CD14-positive monocyte (primary cell): ENCODE data around the gene SDF2. TPM values are rescaled to one million over a fixed set of nuclear protein-coding genes. Genes with fewer than 3 reads are reported as not detected.
"Not testable (repeated sequence)": the region's sequence is repeated elsewhere in the genome, so short reads cannot be mapped to it uniquely, and the experiment has no call there.

ENCODE experiments used
- DNase-seq, 3 donors: peaks; one replicate each; pipeline ENCODE4 v3.0.0-alpha.2; 2011 to 2022
- H2AFZ ChIP-seq: 2 replicates; pipeline ENCODE4 v1.6.0; 2012; ENCODE audit warnings: mild to moderate bottlenecking, low read depth, low read length, inconsistent platforms; ENCODE audit not compliant: insufficient read depth, poor library complexity, severe bottlenecking
- H3K27ac ChIP-seq, 2 donors: 1 replicate in 1 of 2; 2 replicates in 1 of 2; pipeline ENCODE4 v1.5.1; 2012 to 2013; ENCODE audit warnings: low read length in 2 of 2, control low read depth in 1 of 2, inconsistent platforms in 1 of 2, low read depth in 1 of 2, mild to moderate bottlenecking in 1 of 2
- H3K27me3 ChIP-seq, 2 donors: one replicate each; pipeline versions ENCODE4 v1.6.0 to v1.6.1; 2011 to 2013; ENCODE audit warnings: low read length in 2 of 2; ENCODE audit not compliant: control insufficient read depth in 2 of 2, insufficient read depth in 2 of 2
- H3K36me3 ChIP-seq, 2 donors: replicated peaks in 1 of 2; 1 replicate in 1 of 2; 2 replicates in 1 of 2; pipeline versions ENCODE4 v1.5.1 to v1.6.1; 2012 to 2013; ENCODE audit warnings: low read length in 2 of 2, control low read depth in 1 of 2, inconsistent platforms in 1 of 2, mild to moderate bottlenecking in 1 of 2; ENCODE audit not compliant: insufficient read depth in 2 of 2, control insufficient read depth in 1 of 2
- H3K4me1 ChIP-seq, 2 donors: 1 replicate in 1 of 2; 2 replicates in 1 of 2; pipeline versions ENCODE4 v1.5.1 to v1.6.1; 2012 to 2013; ENCODE audit warnings: low read length in 2 of 2, control low read depth in 1 of 2, inconsistent platforms in 1 of 2, mild to moderate bottlenecking in 1 of 2, moderate library complexity in 1 of 2; ENCODE audit not compliant: insufficient read depth in 2 of 2, control insufficient read depth in 1 of 2
- H3K4me2 ChIP-seq: replicated peaks from 2 replicates; pipeline ENCODE3; 2012; ENCODE audit warnings: low read length, moderate library complexity, mild to moderate bottlenecking; ENCODE audit not compliant: poor library complexity, severe bottlenecking; ENCODE audit errors: extremely low read depth
- H3K4me3 ChIP-seq, 3 experiments: fragments of 200-600 bp in 1 of 3; sonication (generic) in 1 of 3; replicated peaks in 1 of 3; 1 replicate in 2 of 3; 2 replicates in 1 of 3; pipeline ENCODE4 v1.5.1; 2011 to 2013; ENCODE audit warnings: low read length in 3 of 3, mild to moderate bottlenecking in 3 of 3, control low read depth in 2 of 3, low read depth in 2 of 3, inconsistent platforms in 1 of 3, moderate library complexity in 1 of 3
- H3K79me2 ChIP-seq: 2 replicates; pipeline ENCODE4 v1.6.0; 2012; ENCODE audit warnings: mild to moderate bottlenecking, control low read depth, inconsistent platforms, low read length, moderate library complexity; ENCODE audit not compliant: insufficient read depth
- H3K9ac ChIP-seq: 2 replicates; pipeline ENCODE4 v1.6.0; 2017; ENCODE audit warnings: low read length, mild to moderate bottlenecking; ENCODE audit not compliant: insufficient read depth, poor library complexity, severe bottlenecking
- H3K9me3 ChIP-seq, 2 donors: replicated peaks in 1 of 2; 1 replicate in 1 of 2; 2 replicates in 1 of 2; pipeline versions ENCODE4 v1.5.1 to v1.6.1; 2012 to 2013; ENCODE audit warnings: low read length in 2 of 2, control low read depth in 1 of 2; ENCODE audit not compliant: control insufficient read depth in 1 of 2, insufficient read depth in 1 of 2
- H4K20me1 ChIP-seq: 2 replicates; pipeline ENCODE4 v1.6.0; 2012; ENCODE audit warnings: mild to moderate bottlenecking, low read length, control low read depth, moderate library complexity; ENCODE audit not compliant: insufficient read depth
- H3K27ac Mint-ChIP-seq, 7 donors: one replicate each; pipeline ENCODE4 v1.8.0; 2020; ENCODE audit warnings: mild to moderate bottlenecking in 7 of 7, mixed read lengths in 7 of 7, moderate library complexity in 6 of 7, inconsistent platforms in 2 of 7
- H3K27me3 Mint-ChIP-seq, 3 donors: one replicate each; pipeline ENCODE4 v1.8.0; 2021 to 2022; ENCODE audit warnings: low read depth in 3 of 3, mild to moderate bottlenecking in 3 of 3, mixed read lengths in 3 of 3, moderate library complexity in 3 of 3, inconsistent platforms in 1 of 3
- H3K36me3 Mint-ChIP-seq, 2 donors: one replicate each; pipeline ENCODE4 v1.8.0; 2020; ENCODE audit warnings: mixed read lengths in 2 of 2, inconsistent platforms in 1 of 2, mild to moderate bottlenecking in 1 of 2
- H3K4me1 Mint-ChIP-seq: one replicate; pipeline ENCODE4 v1.8.0; 2020; ENCODE audit warnings: mild to moderate bottlenecking, mixed read lengths
- H3K4me3 Mint-ChIP-seq, 2 donors: one replicate each; pipeline ENCODE4 v1.8.0; 2020; ENCODE audit warnings: mild to moderate bottlenecking in 2 of 2, mixed read lengths in 2 of 2, moderate library complexity in 1 of 2
- H3K9me3 Mint-ChIP-seq, 7 donors: one replicate each; pipeline ENCODE4 v1.8.0; 2020 to 2022; ENCODE audit warnings: mixed read lengths in 7 of 7, mild to moderate bottlenecking in 6 of 7, moderate library complexity in 6 of 7, inconsistent platforms in 2 of 7
- WGBS: methylation state at CpG from one replicate; pipeline ENCODE4 v1.1.5; 2013; ENCODE audit warnings: missing lambda C conversion rate; ENCODE audit not compliant: insufficient coverage; 5-methylcytosine and 5-hydroxymethylcytosine counted together
- intact Hi-C, 2 donors: fragments of 100-400 bp; cut with micrococcal nuclease; formaldehyde crosslinking; loops; one replicate each; pipeline versions ENCODE4 v1.15.0 to v1.15.1; 2023
- polyA plus RNA-seq, 3 donors: library from polyadenylated mRNA; depleted of rRNA in 1 of 3; unstranded in 2 of 3; stranded (reverse) in 1 of 3; fragments of 300-500 nt in 2 of 3; fragments of >200 nt in 1 of 3; fragmentation: Illumina TruSeq in 2 of 3; gene quantifications; 1 replicate in 2 of 3; 2 replicates in 1 of 3; pipeline ENCODE4 v1.2.3, GENCODE V29; 2012 to 2021
- TF ChIP-seq, protein P1 (sequence below): fragments of 200-600 bp; IDR thresholded peaks from one replicate; pipeline ENCODE4 v1.8.0; 2022; ENCODE audit warnings: antibody characterized with exemption, mild to moderate bottlenecking

Gene SDF2
- polyA plus RNA-seq, 3 donors: 52.9 to 103 (median 84.5) TPM

DNA sequence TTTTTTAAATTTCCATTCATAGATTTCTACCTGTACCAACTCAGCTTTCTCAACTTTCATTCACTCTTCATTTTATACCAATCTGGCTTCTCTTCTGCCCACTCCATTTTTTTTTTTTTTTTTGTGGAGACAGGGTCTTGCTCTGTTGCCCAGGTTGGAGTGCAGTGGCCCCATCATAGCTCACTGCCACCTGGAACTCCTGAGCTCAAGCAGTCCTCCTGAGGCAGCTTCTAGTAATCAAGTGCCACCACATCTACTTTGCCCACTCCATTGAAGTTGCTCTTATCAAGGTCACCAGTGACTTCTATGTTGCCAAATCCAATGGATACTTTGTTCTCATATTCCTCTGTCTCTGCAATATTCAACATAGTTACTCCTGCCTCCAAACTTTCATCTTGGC, 2.0 kb upstream of the SDF2 start:
- Histone ChIP-seq H3K4me1 (peaks cover 19 to 24% of the 10 kb centered on the region in 2 donors), H3K4me3 (no peak overlapping the region)

DNA sequence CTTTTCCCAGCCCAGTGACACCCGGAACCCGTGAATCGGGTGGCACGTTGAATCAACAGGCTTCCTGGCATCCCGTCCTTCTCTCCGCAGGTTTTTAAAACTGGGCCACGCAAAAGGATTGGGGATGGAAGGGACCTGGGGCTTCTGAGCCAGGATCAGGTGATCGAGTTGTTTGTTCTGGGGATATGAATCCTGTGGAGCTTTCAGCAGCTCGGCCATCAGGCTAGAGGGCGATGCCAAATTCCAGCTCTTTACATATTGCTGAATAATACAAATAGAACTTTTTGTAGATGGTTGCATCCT, 772 bp upstream of the SDF2 start:
- WGBS: 0% methylated on average over 7 of the region's 10 CpGs
- peaks cover 19 to 24% of the 10 kb centered on the region in 2 donors for H3K4me1 ChIP-seq
- no peaks in the 10 kb centered on the region for H3K9me3 ChIP-seq
- H3K4me3 Mint-ChIP-seq: peak overlapping the region; percentile 97 to 99
- peaks cover 15 to 42% of the 10 kb centered on the region in 2 donors for H3K36me3 ChIP-seq
- peak overlapping the region; percentile 64 to 91 (median 71) for H3K4me3 ChIP-seq
- peak overlapping the region; percentile 79 for H3K4me2 ChIP-seq
- intact Hi-C loops: loop anchor here in 1 of 2 donors (2.0 to 5.0 kb wide), 2 partner anchors 18 to 55 kb away; partner anchors contain the start of genes BLTP2, RAB34 and RPL23A
- H3K27ac ChIP-seq: peak overlapping the region; percentile 93 to 99
- peak overlapping the region; percentile 99 to 100 (median 100) for H3K27ac Mint-ChIP-seq
- peaks cover 0 to 2% (median 0%) of the 10 kb centered on the region in 3 donors for H3K27me3 Mint-ChIP-seq
- TF ChIP-seq, protein P1, sequence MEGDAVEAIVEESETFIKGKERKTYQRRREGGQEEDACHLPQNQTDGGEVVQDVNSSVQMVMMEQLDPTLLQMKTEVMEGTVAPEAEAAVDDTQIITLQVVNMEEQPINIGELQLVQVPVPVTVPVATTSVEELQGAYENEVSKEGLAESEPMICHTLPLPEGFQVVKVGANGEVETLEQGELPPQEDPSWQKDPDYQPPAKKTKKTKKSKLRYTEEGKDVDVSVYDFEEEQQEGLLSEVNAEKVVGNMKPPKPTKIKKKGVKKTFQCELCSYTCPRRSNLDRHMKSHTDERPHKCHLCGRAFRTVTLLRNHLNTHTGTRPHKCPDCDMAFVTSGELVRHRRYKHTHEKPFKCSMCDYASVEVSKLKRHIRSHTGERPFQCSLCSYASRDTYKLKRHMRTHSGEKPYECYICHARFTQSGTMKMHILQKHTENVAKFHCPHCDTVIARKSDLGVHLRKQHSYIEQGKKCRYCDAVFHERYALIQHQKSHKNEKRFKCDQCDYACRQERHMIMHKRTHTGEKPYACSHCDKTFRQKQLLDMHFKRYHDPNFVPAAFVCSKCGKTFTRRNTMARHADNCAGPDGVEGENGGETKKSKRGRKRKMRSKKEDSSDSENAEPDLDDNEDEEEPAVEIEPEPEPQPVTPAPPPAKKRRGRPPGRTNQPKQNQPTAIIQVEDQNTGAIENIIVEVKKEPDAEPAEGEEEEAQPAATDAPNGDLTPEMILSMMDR: no peak
- peaks cover 37 to 40% of the 10 kb centered on the region in 2 donors for H3K36me3 Mint-ChIP-seq
- H3K9ac ChIP-seq: peak overlapping the region; percentile 92
- peaks cover 88% of the 10 kb centered on the region for H3K79me2 ChIP-seq
- H2AFZ ChIP-seq: peak overlapping the region; percentile 86
- peaks cover 0 to 7% (median 2%) of the 10 kb centered on the region in 7 donors for H3K9me3 Mint-ChIP-seq
- H3K27me3 ChIP-seq: no peaks in the 10 kb centered on the region
- H4K20me1 ChIP-seq: peaks cover 34% of the 10 kb centered on the region
- peaks cover 35% of the 10 kb centered on the region for H3K4me1 Mint-ChIP-seq
- no peak for DNase-seq

More for the DNA sequence above, 2.0 kb upstream of the SDF2 start:
- TF ChIP-seq, protein P1: no peak
- H3K4me1 Mint-ChIP-seq: peaks cover 37% of the 10 kb centered on the region
- peak overlapping the region in 1 of 2 donors; percentile 99 for H3K27ac ChIP-seq
- no peaks in the 10 kb centered on the region for H3K27me3 ChIP-seq
- no peak overlapping the region for H2AFZ ChIP-seq
- intact Hi-C loops: loop anchor here in 1 of 2 donors (2.0 to 5.0 kb wide), 2 partner anchors 19 to 54 kb away; partner anchors contain the start of genes BLTP2, RAB34 and RPL23A
- no peaks in the 10 kb centered on the region for H3K9me3 ChIP-seq
- H3K4me3 Mint-ChIP-seq: peak overlapping the region in 1 of 2 donors; percentile 99
- peaks cover 38 to 41% of the 10 kb centered on the region in 2 donors for H3K36me3 Mint-ChIP-seq
- H3K36me3 ChIP-seq: peaks cover 25 to 45% of the 10 kb centered on the region in 2 donors
- H3K27ac Mint-ChIP-seq: peak overlapping the region in 6 of 7 donors; percentile 19 to 100 (median 75)
- H3K27me3 Mint-ChIP-seq: peaks cover 0 to 2% (median 0%) of the 10 kb centered on the region in 3 donors
- H3K9me3 Mint-ChIP-seq: peaks cover 0 to 7% (median 2%) of the 10 kb centered on the region in 7 donors
- H3K4me2 ChIP-seq: no peak overlapping the region
- no peak overlapping the region for H3K9ac ChIP-seq
- peaks cover 93% of the 10 kb centered on the region for H3K79me2 ChIP-seq
- no peak for DNase-seq
- H4K20me1 ChIP-seq: peaks cover 42% of the 10 kb centered on the region

DNA sequence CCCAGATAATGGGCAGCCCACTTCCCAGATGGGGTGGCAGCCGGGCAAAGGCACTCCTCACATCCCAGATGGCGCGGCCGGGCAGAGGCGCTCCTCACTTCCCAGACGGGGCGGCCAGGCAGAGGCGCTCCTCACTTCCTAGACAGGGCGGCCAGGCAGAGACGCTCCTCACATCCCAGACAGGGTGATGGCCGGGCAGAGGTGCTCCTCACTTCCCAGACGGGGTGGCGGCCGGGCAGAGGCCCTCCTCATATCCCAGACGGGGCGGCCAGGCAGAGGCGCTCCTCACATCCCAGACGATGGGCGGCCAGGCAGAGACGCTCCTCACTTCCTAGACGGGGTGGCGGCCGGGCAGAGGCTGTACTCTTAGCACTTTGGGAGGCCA, 2.2 kb downstream of the SDF2 start:
- intact Hi-C loops, H3K4me3 Mint-ChIP-seq, H3K27me3 Mint-ChIP-seq: not testable (repeated sequence)

More for the DNA sequence above, 2.2 kb downstream of the SDF2 start:
- not testable (repeated sequence) for H3K4me3 ChIP-seq, H3K4me2 ChIP-seq, DNase-seq, H3K27me3 ChIP-seq, H3K9me3 ChIP-seq, H3K27ac ChIP-seq, H3K9me3 Mint-ChIP-seq, H2AFZ ChIP-seq, H3K9ac ChIP-seq
- H3K4me1 Mint-ChIP-seq: peaks cover 27% of the 10 kb centered on the region
- H3K27ac Mint-ChIP-seq: peak overlapping the region in 4 of 7 donors; percentile 26 to 100 (median 73)
- Histone ChIP-seq H4K20me1 (peaks cover 28% of the 10 kb centered on the region), H3K79me2 (peaks cover 90% of the 10 kb centered on the region), H3K36me3 (peaks cover 21 to 42% of the 10 kb centered on the region in 2 donors), H3K4me1 (peaks cover 19 to 24% of the 10 kb centered on the region in 2 donors)
- H3K36me3 Mint-ChIP-seq: peaks cover 43 to 51% of the 10 kb centered on the region in 2 donors
- 98% methylated on average over 18 of the region's 23 CpGs for WGBS
